Raji (cell line): Measurements from ENCODE around the gene FBRS.

Experiments used
- POLR2A ChIP-seq: IDR thresholded peaks from 2 replicates; pipeline ENCODE4 v1.6.1; 2011; ENCODE audit warnings: low read depth, low read length, control low read depth; ENCODE audit not compliant: insufficient read depth

Gene FBRS

DNA sequence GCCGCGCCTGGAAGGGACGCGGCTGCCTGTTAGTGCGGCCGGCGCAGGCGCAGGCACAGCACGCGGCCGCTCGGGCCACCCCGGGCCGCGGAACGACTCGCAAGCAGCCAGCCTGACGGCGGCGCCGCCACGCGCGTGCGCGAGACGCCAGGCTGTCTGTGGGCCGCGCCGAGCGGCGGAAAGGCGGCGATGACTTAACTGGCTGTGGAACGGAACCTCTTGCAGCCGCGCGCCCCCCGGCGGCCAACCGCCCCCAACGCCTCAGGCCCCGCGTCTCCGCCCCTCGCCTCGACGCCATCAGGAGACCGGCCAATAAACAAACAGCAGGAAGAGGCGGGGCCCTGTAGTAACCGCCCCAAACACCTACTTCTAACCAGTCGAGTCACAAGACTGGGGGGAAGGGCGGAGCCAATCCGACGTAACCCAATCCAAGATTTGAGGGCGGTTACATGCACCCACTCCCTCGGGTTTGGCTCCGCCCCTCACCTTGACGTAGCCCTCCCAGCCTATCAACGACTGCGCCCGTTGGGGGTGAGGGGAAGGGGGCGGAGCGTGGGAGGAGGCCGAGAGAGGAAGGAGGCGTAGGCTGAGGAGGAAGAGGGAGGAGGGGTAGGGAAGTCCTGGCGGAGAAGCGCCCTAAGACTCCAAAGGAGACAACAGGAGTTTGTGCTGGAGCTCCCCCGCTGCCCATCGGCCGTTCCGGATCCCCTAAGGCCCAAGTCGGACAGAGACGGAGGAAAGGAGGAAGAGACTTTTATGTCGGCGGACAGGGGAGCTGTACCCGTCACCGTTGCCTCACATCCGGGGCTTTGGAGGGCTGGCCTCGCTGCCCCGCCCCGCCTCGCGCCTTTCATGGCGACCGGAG is at the start of gene FBRS:
TSS of gene FBRS (plus strand) at position 566 of the 865 bp plus-strand sequence. CDS start 1,088 bp downstream, outside the sequence.
- TF ChIP-seq POLR2A = peak; percentile 77

GRCh38 chr16:30609002-30609925 is 49.0 kb upstream of the FBRS start:
- TF ChIP-seq POLR2A = no peak

GRCh38 chr16:30609926-30610839 is 48.0 kb upstream of the FBRS start, which contains the start of gene ZNF689:
Gene ZNF689, minus strand, starts transcription at chr16:30610389. Its CDS starts 348 bp downstream, at chr16:30610041.
- peak; percentile 75 for TF ChIP-seq POLR2A

GRCh38 chr16:30615358-30616091 is 42.7 kb upstream of the FBRS start:
- peak; percentile 46 for TF ChIP-seq POLR2A

GRCh38 chr16:30619202-30619601 is 39.0 kb upstream of the FBRS start:
- no peak for TF ChIP-seq POLR2A

DNA sequence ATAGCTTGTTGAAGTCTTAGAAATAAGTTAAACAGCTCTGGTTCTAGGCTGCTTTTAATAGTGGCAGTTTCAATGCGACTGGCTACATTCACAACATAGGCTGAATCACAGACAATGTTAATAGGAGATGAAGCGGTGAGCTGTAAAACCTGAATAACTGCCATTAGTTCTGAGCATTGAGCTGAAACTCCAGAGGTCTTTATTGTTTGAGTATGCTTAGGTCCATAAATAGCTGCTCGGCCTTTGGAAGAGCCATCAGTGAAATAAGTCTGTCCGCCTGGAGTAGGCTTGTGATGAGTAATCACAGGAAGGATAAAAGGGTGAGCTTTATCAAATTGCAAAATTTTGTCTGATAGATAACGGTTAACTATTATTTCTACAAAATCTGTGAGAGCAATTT is 38.6 kb upstream of the FBRS start:
- no peak for TF ChIP-seq POLR2A

DNA sequence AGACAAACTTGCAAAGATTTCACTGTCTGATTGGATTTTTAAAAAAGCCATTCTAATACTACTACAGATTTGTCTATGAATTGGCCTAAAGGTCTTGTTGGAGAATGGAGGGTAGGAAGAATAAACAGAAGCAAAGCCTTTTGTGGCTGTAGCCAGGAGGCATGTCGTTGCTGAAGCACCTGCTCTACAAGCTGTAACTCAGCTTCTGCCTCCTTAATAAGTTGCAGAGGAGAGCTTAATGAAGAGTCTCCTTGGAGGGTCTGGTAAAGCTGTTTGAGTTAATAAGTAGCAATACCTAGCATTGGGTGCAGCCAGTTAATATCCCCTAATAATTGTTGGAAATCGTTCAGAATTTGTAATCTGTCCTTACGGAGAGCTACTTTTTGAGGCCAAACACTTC is 38.1 kb upstream of the FBRS start:
- TF ChIP-seq POLR2A = no peak

- no peak for TF ChIP-seq POLR2A
Observed at GRCh38 chr16:30621765-30622164, 36.5 kb upstream of the FBRS start.

GRCh38 chr16:30622455-30623032 is 35.7 kb upstream of the FBRS start:
- TF ChIP-seq POLR2A = no peak

GRCh38 chr16:30623536-30624283 is 34.5 kb upstream of the FBRS start:
- TF ChIP-seq POLR2A = no peak

DNA sequence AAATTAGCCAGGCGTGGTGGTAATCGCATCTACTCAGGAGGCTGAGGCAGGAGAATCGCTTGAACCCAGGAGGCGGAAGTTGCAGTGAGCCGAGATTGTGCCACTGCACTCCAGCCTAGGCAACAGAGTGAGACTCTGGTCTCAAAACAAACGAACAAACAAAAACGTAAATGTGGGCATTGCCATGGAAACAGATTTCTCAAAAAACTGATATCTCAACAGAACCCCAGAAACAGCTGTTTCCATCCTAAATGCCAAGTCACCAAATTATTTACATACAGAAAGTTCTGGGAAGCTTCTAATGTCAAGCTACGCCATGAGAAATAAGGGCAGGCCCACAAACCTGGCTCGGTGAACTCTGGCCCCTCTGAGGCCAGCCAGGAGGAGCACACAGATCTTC is 32.0 kb upstream of the FBRS start:
- no peak for TF ChIP-seq POLR2A

DNA sequence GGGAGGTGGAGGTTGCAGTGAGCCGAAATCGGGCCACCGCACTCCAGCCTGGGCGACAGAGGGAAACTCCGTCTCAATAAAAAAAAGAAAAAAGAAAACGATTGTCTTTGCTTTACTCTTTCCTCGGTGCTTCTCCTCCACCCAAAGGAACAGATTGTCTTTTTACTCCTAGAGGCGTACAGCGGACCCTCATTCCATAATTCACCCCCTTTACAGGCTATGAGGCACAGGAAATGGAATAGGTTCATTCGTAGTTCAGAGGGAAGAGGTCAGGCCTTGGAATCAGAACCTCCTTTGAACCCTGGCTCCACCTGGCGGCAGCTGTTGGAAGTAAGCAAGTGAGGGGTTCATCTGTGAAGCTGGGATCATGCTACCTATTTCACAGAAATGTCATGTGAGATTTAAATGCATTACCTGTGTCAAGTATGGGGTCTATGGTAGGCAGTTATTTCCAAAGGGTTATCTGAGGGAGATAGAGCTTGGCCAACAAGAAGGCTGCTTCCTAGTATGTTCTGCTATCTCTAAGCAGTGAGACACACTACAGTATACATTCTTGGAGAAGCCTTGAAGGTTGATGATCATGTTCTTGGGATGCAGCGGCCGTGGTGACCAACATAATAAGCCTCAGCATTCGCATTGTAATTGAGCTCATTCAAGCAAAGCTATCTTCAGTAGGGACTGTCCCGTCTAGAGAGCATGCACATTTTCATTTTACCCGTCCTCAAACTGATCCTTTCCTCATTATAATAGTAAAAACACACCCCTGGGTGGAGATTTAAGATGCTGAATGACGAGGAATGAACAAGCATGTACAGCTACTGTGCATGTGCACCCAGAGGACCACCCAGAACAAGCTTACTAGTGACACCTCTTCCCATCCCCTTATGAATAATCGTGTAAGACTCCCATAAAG is 29.3 kb upstream of the FBRS start:
- TF ChIP-seq POLR2A = 0 out of 2 replicates have a peak, but pooled peaks have one; percentile 16
